Right lobe of liver (tissue), 6 donors: ENCODE measurements around the gene NPR3. TPM values are rescaled to one million over a fixed set of nuclear protein-coding genes. Genes with fewer than 3 reads are reported as not detected.

Source experiments
- ATAC-seq, 4 donors: fragments of 200-7000 bp; cut with Tn5 transposase; one replicate each; pipeline ENCODE4 v1.9.1; 2020; ENCODE audit warnings: mild to moderate bottlenecking in 4 of 4, moderate library complexity in 4 of 4
- DNase-seq, 3 donors: peaks; one replicate each; pipeline ENCODE4 v3.0.0-alpha.2; 2020
- H3K27ac ChIP-seq, 3 donors: fragments of 200-600 bp; one replicate each; pipeline ENCODE4 v1.8.0; 2022
- H3K27me3 ChIP-seq, 2 donors: fragments of 200-600 bp; one replicate each; pipeline ENCODE4 v1.8.0; 2022
- H3K36me3 ChIP-seq, 4 donors: fragments of 200-600 bp; sonication (generic) in 1 of 4; one replicate each; pipeline versions ENCODE4 v1.5.1 to v1.8.0; 2017 to 2022; ENCODE audit warnings: control low read depth in 1 of 4
- H3K4me1 ChIP-seq, 4 donors: fragments of 200-600 bp; sonication (generic) in 1 of 4; one replicate each; pipeline versions ENCODE4 v1.5.1 to v1.8.0; 2017 to 2022; ENCODE audit warnings: control low read depth in 1 of 4
- H3K4me3 ChIP-seq, 3 donors: fragments of 200-600 bp; one replicate each; pipeline ENCODE4 v1.8.0; 2022
- H3K9me3 ChIP-seq, 4 donors: fragments of 200-600 bp; sonication (generic) in 1 of 4; one replicate each; pipeline versions ENCODE4 v1.5.1 to v1.8.0; 2017 to 2022; ENCODE audit warnings: control low read depth in 1 of 4
- POLR2A ChIP-seq: fragments of 450-650 bp; IDR thresholded peaks from one replicate; pipeline ENCODE4 v1.6.1; 2017; ENCODE audit warnings: antibody characterized with exemption, mild to moderate bottlenecking
- WGBS: methylation state at CpG from one replicate; pipeline ENCODE4 v1.1.6; 2018; ENCODE audit warnings: low coverage, low lambda C conversion rate; ENCODE audit not compliant: insufficient coverage; ENCODE audit errors: missing lambda C conversion rate; 5-methylcytosine and 5-hydroxymethylcytosine counted together
- intact Hi-C, 2 donors: fragments of 100-400 bp; cut with DNase I; formaldehyde crosslinking; loops; one replicate each; pipeline versions ENCODE4 v1.11.2 to v1.14.1; 2022
- total RNA-seq, 6 experiments: library from RNA; depleted of rRNA in 2 of 6; stranded (reverse); fragments of >200 nt in 2 of 6; fragmentation: NEBNext Ultra II Directional in 3 of 6; extraction: Animal tissue kit (Norgen Biotek cat#: 25700) in 3 of 6; gene quantifications; one replicate each; pipeline versions ENCODE4 v1.1.0 to v1.2.4, GENCODE V29; 2016 to 2023
- TF ChIP-seq, protein P1 (sequence below), 4 donors: fragments of 200-600 bp in 3 of 4; fragments of 450-650 bp in 1 of 4; IDR thresholded peaks; one replicate each; pipeline versions ENCODE4 v1.5.1 to v1.8.0; 2016 to 2022; ENCODE audit warnings: antibody characterized with exemption in 4 of 4, mild to moderate bottlenecking in 2 of 4
- donor health status: DM: no; HTN: yes; CAD: no.
- donor health status: DM: no; HTN: no; CAD: no.
- donor health status: DM: no; HTN: no; CAD: no.
- donor health status: DM: no; HTN: yes; CAD: no.
- donor health status: DM: no; HTN: yes; CAD: no.

The NPR3 gene
- total RNA-seq, 6 experiments from 2014 or later: 0.98 to 3.2 (median 2.4) TPM

- no peak for ATAC-seq
- intact Hi-C loops: no loop called here
- no peak overlapping the region for H3K27ac ChIP-seq
These were observed 54.1 kb downstream of the NPR3 start for GRCh38 chr5:32765266-32765665.

GRCh38 chr5:32767948-32768467 is 56.9 kb downstream of the NPR3 start:
- ATAC-seq: peak in 3 of 4 donors; percentile 87 to 93 (median 90)
- no peak for TF ChIP-seq POLR2A
- Histone ChIP-seq H3K27me3 (no peaks in the 10 kb centered on the region), H3K4me3 (no peak overlapping the region), H3K27ac (no peak overlapping the region), H3K9me3 (no peaks in the 10 kb centered on the region), H3K36me3 (no peaks in the 10 kb centered on the region), H3K4me1 (no peaks in the 10 kb centered on the region)
- intact Hi-C loops: no loop called here
- WGBS: 50% methylated on average over 4 of the region's 8 CpGs
- DNase-seq: peak in 1 of 3 donors; percentile 43

More at GRCh38 chr5:32765266-32765665, 54.1 kb downstream of the NPR3 start:
- Histone ChIP-seq H3K27me3 (no peaks in the 10 kb centered on the region), H3K4me3 (no peak overlapping the region), H3K36me3 (no peaks in the 10 kb centered on the region), H3K4me1 (no peaks in the 10 kb centered on the region), H3K9me3 (no peaks in the 10 kb centered on the region)
- no peak for DNase-seq
- WGBS: 80% methylated on average over 4 of the region's 4 CpGs
- no peak for TF ChIP-seq POLR2A
- TF ChIP-seq, protein P1, sequence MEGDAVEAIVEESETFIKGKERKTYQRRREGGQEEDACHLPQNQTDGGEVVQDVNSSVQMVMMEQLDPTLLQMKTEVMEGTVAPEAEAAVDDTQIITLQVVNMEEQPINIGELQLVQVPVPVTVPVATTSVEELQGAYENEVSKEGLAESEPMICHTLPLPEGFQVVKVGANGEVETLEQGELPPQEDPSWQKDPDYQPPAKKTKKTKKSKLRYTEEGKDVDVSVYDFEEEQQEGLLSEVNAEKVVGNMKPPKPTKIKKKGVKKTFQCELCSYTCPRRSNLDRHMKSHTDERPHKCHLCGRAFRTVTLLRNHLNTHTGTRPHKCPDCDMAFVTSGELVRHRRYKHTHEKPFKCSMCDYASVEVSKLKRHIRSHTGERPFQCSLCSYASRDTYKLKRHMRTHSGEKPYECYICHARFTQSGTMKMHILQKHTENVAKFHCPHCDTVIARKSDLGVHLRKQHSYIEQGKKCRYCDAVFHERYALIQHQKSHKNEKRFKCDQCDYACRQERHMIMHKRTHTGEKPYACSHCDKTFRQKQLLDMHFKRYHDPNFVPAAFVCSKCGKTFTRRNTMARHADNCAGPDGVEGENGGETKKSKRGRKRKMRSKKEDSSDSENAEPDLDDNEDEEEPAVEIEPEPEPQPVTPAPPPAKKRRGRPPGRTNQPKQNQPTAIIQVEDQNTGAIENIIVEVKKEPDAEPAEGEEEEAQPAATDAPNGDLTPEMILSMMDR (IDR thresholded peaks at IDR 0.05): no peak

DNA sequence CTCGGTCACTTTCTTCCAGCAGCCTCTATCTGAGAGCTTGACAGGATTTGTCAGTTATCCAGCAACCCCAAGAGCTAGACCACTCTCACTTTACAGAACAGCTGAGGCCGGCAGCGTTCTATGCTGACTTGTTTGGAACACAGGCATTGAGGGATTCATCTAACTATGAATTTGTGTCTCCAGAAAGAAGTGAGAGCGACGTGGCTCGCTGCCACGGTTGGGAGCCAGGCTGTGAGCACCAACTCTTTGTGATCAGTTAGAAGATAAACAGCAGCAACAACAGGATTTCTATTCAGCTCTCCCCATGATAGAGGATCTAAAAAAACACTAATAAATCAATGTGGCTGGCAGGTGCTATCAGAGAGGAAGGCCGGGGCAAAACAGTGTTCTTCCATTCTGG is 58.6 kb downstream of the NPR3 start:
- H3K4me1 ChIP-seq: no peaks in the 10 kb centered on the region
- H3K27me3 ChIP-seq: no peaks in the 10 kb centered on the region
- 97% methylated on average over 3 of the region's 8 CpGs for WGBS
- no peak for DNase-seq
- TF ChIP-seq, protein P1 (IDR thresholded peaks at IDR 0.05): no peak
- no peak for TF ChIP-seq POLR2A
- H3K27ac ChIP-seq: no peak overlapping the region
- ATAC-seq: no peak
- no peak overlapping the region for H3K4me3 ChIP-seq
- no peaks in the 10 kb centered on the region for H3K36me3 ChIP-seq
- H3K9me3 ChIP-seq: no peaks in the 10 kb centered on the region
- intact Hi-C loops: no loop called here

- no peak overlapping the region for H3K4me3 ChIP-seq
- H3K27ac ChIP-seq: no peak overlapping the region
- peak in 1 of 4 donors; percentile 26 for ATAC-seq
- H3K4me1 ChIP-seq: no peaks in the 10 kb centered on the region
- H3K9me3 ChIP-seq: no peaks in the 10 kb centered on the region
- intact Hi-C loops: no loop called here
- H3K27me3 ChIP-seq: no peaks in the 10 kb centered on the region
- WGBS: 64% methylated on average over 5 of the region's 5 CpGs
- H3K36me3 ChIP-seq: no peaks in the 10 kb centered on the region
- TF ChIP-seq, protein P1 (IDR thresholded peaks at IDR 0.05): no peak
- TF ChIP-seq POLR2A: no peak
- no peak for DNase-seq
These were observed 59.3 kb downstream of the NPR3 start for GRCh38 chr5:32770444-32770843.

- Histone ChIP-seq H3K27me3 (no peaks in the 10 kb centered on the region), H3K4me1 (no peaks in the 10 kb centered on the region), H3K27ac (no peak overlapping the region), H3K4me3 (no peak overlapping the region), H3K36me3 (no peaks in the 10 kb centered on the region), H3K9me3 (no peaks in the 10 kb centered on the region)
- intact Hi-C loops: no loop called here
- DNase-seq: no peak
- 66% methylated on average over 8 of the region's 9 CpGs for WGBS
- peak in 1 of 4 donors; percentile 20 for ATAC-seq
- TF ChIP-seq, protein P1 (IDR thresholded peaks at IDR 0.05): no peak
- no peak for TF ChIP-seq POLR2A
These were observed 59.9 kb downstream of the NPR3 start for GRCh38 chr5:32771037-32771436.
